Stimulated activated CD4-positive, alpha-beta T cell treated with anti-CD3 and anti-CD28 coated beads, Interleukin-15, amount 100 ng/mL, for 48 hours (primary cell): ENCODE results near the gene PHF21B.

Experiments
- DNase-seq, 2 donors: peaks; one replicate each; pipeline ENCODE4 v3.0.0-alpha.2; 2020; ENCODE audit warnings: low read depth in 2 of 2

PHF21B gene

GRCh38 chr22:44842417-44842816 is 167.4 kb downstream of the PHF21B start:
- no peak for DNase-seq

- no peak for DNase-seq
These were observed 169.0 kb downstream of the PHF21B start for GRCh38 chr22:44840611-44841322.

DNA sequence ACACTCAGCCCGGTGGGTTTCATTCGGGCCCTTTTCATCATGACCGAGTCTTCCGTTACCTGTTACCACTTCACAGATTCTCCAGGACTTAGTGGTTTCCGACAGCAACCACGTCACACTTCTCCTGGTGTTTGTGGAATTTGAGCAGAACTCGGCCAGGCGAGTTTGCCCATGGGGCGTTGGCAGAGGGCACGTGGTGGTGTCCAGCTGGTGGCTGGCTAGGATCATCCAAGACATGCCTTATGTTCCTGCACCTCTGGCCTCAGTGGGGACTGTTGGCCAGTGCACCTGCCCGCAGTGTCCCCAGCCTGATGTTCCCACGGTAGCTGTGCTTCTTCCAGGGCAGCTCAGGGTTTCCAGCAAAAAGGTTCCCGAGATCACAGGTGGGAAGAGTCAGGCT is 170.1 kb downstream of the PHF21B start:
- DNase-seq, result no peak

DNA sequence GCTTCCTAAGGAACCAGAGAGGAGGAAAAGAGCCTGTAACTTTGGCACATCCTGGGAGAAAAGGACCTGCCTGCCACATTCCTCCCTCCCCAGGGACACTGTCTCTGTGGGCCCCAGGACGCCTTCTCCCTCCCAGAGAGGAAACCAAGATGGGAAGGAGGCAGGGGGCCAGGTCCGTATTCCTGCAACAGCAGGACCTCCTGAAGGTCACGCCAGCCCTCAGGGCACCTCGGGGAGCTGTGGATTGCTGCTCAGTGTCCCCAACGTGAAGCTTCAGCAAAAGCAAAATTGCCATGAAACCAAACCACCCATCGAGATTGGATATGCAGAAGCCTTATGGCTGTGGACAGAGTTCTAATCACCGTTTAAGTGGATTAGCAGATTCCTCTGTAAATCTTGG is 170.7 kb downstream of the PHF21B start:
- no peak for DNase-seq

DNA sequence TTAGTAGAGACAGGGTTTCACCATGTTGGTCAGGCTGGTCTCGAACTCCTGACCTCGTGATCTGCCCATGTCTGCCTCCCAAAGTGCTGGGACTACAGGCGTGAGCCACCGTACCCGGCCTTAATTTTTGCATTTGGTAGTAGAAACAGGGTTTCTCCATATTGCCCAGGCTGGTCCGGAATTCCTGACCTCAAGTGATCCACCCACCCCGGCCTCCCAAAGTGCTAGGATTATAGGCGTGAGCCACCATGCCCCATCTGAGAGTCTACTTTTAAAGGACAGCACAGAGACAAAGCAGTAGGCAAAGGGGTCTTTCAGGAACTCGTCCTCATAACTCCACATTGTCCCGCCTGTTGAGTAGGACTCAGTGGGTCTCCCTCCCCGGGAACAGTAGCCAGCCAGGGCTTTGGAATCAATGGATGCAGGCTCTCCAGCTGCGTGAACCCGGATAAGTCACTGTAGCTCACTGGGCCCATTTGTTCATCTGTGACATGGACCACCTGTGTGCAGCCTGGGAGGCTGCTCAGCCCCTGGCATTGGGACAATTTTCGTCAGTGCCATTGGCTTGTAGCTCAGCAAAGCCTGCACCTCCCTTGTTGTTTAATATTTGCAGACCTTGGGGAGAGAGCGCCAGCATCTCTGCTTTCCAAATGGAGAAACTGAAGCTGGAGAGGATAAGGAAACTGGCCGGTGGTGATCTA is 171.3 kb downstream of the PHF21B start:
- no peak for DNase-seq

GRCh38 chr22:44837481-44837880 is 172.3 kb downstream of the PHF21B start:
- no peak for DNase-seq

DNA sequence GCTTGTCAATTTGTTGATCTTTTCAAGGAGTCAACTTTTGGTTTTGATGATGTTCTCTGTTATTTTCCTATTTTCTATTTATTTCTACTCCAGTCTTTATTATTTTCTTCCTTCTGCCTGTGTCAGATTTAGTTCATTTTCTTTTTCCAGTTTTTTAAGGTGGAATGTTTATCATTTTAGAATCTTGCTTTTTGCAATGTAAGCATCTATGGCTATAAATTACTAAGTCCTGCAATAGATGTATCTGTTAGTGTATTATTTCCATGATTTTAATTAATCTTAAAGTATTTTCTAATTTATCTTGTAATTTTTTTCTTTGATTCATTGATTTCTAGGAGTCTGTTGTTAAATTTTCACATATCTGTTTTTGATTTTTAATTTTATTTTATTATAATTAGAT is 175.7 kb downstream of the PHF21B start:
- no peak for DNase-seq

DNA sequence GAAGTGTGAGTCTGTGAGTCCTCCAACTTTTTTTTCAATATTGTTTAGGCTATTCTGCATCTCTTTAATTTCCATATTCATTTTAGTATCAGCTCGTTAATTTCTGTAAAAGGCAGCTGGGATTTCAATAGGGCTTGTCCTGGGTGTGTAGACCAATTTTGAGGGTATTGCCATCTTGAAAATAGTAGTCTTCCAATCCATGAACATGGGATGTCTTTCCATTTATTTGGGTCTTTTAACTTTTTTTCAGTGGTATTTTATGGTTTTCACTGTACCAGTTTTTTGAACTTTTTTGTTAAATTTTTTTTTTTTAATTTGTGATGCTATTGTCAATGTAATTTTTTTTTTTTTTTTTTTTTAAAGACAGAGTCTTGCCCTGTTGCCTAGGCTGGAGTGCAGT is 177.9 kb downstream of the PHF21B start:
- DNase-seq, result no peak
